RWPE2 (cell line): ENCODE results near the gene SNRPA1.

Experiments used
- ATAC-seq: fragments of 200-7000 bp; cut with Tn5 transposase; 3 replicates; pipeline ENCODE4 v1.9.1; 2021; ENCODE audit warnings: low read depth
- DNase-seq: peaks from one replicate; pipeline ENCODE4 v3.0.0-alpha.2; 2020; ENCODE audit warnings: low spot score
- H3K27ac ChIP-seq: fragments of 450-650 bp; 2 replicates; pipeline ENCODE4 v1.5.1; 2017; ENCODE audit warnings: mild to moderate bottlenecking; ENCODE audit not compliant: poor library complexity, severe bottlenecking
- H3K27me3 ChIP-seq: fragments of 250-450 bp; sonication (Bioruptor Pico); 2 replicates; pipeline ENCODE4 v1.5.1; 2021; ENCODE audit warnings: mild to moderate bottlenecking, moderate library complexity; ENCODE audit not compliant: insufficient read depth, poor library complexity, severe bottlenecking
- H3K36me3 ChIP-seq: fragments of 250-450 bp; sonication (Bioruptor Pico); 2 replicates; pipeline ENCODE4 v1.5.1; 2020; ENCODE audit warnings: low read depth, mild to moderate bottlenecking, moderate library complexity
- H3K4me1 ChIP-seq: fragments of 250-450 bp; sonication (Bioruptor Pico); 2 replicates; pipeline ENCODE4 v1.5.1; 2021; ENCODE audit warnings: mild to moderate bottlenecking, moderate library complexity; ENCODE audit not compliant: insufficient read depth, poor library complexity, severe bottlenecking
- H3K4me3 ChIP-seq: fragments of 250-450 bp; sonication (Bioruptor Pico); 2 replicates; pipeline ENCODE4 v1.5.1; 2021; ENCODE audit warnings: mild to moderate bottlenecking, moderate library complexity; ENCODE audit not compliant: severe bottlenecking
- H3K9me3 ChIP-seq: fragments of 250-450 bp; sonication (Bioruptor Pico); 2 replicates; pipeline ENCODE4 v1.5.1; 2021; ENCODE audit warnings: mild to moderate bottlenecking, moderate library complexity; ENCODE audit not compliant: severe bottlenecking
- TF ChIP-seq, protein P1 (sequence below): fragments of 450-650 bp; IDR thresholded peaks from one replicate; pipeline ENCODE4 v1.5.1; 2017; ENCODE audit warnings: mild to moderate bottlenecking, moderate library complexity; ENCODE audit not compliant: poor library complexity, severe bottlenecking

Gene SNRPA1

DNA sequence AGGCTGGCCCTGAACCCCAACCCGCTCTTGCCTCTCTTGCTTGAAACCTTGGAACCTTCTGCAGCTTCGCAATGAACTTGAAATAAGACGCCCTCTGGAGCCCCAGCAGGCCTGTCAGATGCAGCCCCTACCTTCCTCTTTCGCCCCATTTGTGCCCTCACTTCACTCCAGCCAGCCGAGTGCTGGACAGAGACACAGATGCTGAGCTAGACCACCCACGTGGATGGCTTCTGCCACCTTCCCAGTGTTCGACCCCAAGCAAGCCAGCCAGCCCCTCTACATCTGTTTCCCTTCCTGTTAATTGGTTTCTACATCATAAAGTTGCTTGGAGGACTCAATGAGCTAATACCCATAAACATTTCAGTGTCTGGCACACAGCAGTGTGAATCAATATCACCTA is 23.8 kb upstream of the SNRPA1 start:
- no peak for ATAC-seq
- DNase-seq: peak; percentile 62
- TF ChIP-seq, protein P1, sequence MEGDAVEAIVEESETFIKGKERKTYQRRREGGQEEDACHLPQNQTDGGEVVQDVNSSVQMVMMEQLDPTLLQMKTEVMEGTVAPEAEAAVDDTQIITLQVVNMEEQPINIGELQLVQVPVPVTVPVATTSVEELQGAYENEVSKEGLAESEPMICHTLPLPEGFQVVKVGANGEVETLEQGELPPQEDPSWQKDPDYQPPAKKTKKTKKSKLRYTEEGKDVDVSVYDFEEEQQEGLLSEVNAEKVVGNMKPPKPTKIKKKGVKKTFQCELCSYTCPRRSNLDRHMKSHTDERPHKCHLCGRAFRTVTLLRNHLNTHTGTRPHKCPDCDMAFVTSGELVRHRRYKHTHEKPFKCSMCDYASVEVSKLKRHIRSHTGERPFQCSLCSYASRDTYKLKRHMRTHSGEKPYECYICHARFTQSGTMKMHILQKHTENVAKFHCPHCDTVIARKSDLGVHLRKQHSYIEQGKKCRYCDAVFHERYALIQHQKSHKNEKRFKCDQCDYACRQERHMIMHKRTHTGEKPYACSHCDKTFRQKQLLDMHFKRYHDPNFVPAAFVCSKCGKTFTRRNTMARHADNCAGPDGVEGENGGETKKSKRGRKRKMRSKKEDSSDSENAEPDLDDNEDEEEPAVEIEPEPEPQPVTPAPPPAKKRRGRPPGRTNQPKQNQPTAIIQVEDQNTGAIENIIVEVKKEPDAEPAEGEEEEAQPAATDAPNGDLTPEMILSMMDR: no peak

DNA sequence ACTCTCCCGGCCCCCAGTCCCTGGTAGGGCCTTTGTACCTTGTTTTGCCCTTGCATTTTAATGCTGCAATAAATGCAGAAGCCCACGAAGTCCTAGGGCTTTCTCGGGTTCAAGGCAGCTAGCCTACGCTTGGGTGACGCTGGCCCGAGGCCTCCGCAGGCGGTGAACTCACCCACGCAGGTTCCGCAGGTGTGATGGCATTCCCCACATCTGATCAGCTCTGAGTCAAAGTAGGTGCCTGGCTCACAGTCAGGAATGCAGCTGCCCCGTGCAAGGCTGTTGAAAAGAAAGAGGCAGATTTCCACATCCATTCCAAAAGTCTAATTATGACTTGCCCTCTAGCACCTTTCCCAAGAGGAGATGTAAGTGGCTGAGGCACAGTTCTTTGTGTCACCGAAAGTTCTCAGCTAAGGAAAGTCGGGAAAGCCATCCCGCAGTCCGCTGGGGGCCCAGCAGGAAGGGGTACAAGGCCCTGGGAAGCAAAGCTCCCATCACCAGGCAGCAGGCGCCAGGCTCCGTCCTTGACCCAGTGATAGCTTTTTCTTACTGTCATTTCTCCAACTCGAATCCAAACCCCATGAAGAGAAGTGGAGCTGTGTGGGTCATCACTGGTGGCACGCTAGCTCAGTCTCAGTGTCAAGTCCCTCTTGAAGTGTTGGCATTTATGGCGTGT is 23.2 kb upstream of the SNRPA1 start:
- H3K4me3 ChIP-seq: no peak overlapping the region
- H3K4me1 ChIP-seq: no peaks in the 10 kb centered on the region
- no peaks in the 10 kb centered on the region for H3K9me3 ChIP-seq
- peak; percentile 67 for ATAC-seq
- TF ChIP-seq, protein P1: no peak
- H3K36me3 ChIP-seq: no peaks in the 10 kb centered on the region
- no peaks in the 10 kb centered on the region for H3K27me3 ChIP-seq
- peak; percentile 74 for DNase-seq
- no peak overlapping the region for H3K27ac ChIP-seq

More for the DNA sequence above, 23.8 kb upstream of the SNRPA1 start:
- no peaks in the 10 kb centered on the region for H3K36me3 ChIP-seq
- H3K4me1 ChIP-seq: no peaks in the 10 kb centered on the region
- H3K27me3 ChIP-seq: no peaks in the 10 kb centered on the region
- no peak overlapping the region for H3K27ac ChIP-seq
- no peak overlapping the region for H3K4me3 ChIP-seq
- no peaks in the 10 kb centered on the region for H3K9me3 ChIP-seq

DNA sequence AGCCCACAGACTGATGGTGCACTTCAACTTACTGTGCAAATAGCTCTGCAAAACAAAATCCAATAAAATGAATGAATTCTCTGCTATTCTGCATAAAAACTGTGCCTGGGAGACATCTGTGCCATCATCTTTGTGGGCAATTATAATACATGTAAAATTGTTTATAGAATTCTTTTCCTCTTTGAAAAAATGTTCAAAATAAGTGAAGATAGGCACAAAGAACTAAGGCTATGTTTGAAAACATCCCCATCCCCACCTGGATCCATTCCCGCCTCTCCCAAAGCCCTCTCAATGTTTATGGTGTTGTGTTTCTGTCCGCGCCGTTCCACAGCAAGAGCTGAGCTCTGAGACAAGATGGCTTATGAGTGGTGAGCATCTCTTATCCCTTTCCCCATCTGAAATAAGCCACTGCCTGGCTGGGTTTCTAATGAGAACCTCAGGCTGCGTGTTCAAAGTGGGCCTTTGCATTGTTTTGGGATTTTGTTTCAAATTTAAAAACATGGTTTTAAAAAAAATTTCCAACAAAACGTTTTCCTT is 22.4 kb upstream of the SNRPA1 start:
- DNase-seq (no peak), ATAC-seq (no peak)
- TF ChIP-seq, protein P1: no peak
- Histone ChIP-seq H3K27me3 (no peaks in the 10 kb centered on the region), H3K4me1 (no peaks in the 10 kb centered on the region), H3K4me3 (no peak overlapping the region), H3K27ac (no peak overlapping the region), H3K36me3 (no peaks in the 10 kb centered on the region), H3K9me3 (no peaks in the 10 kb centered on the region)

DNA sequence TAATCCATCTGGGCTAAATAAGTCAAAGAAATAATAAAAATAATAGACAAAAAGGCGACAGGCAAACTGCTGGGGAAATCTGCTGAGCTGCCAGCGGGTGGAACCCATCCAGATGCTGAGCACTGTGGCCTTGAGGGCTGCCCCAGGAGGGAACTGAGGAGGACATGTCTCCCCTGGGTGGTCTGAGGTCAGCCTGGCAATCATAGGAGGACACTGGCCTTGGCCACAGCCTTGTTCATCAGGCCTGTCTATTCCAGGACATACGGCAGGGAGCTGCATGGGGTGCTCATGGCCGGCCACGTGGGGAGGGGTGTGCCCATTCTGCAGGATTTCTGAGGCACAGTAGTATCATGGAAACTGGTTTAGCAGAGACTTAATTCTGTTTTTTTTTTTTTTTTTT is 21.5 kb upstream of the SNRPA1 start:
- ATAC-seq (no peak), DNase-seq (peak; percentile 62)
- no peaks in the 10 kb centered on the region for H3K9me3 ChIP-seq
- no peaks in the 10 kb centered on the region for H3K27me3 ChIP-seq
- no peaks in the 10 kb centered on the region for H3K36me3 ChIP-seq
- no peak overlapping the region for H3K4me3 ChIP-seq
- no peaks in the 10 kb centered on the region for H3K4me1 ChIP-seq
- TF ChIP-seq, protein P1: no peak
- no peak overlapping the region for H3K27ac ChIP-seq

DNA sequence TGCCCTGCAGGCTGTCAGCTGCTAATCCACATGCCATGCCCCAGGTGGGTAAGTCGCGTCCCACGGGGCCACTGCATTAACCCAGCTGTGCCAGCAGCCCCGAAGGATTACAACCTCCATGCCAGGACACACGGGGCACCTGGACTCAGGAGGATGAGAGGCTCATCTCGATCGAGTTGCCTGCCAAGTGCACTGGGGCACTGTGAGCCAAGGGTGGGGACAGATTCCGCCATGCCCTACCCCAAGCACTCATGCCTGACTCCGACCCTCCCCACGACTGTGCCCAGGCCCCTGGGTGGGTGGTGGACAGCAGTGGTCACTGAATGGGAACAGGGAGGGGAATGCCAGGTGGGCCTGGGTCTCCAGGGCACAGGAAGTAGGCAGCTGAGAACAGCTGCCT is 20.7 kb upstream of the SNRPA1 start:
- TF ChIP-seq, protein P1: no peak
- Histone ChIP-seq H3K36me3 (no peaks in the 10 kb centered on the region), H3K27ac (no peak overlapping the region), H3K27me3 (no peaks in the 10 kb centered on the region), H3K4me3 (no peak overlapping the region), H3K9me3 (no peaks in the 10 kb centered on the region), H3K4me1 (no peaks in the 10 kb centered on the region)
- DNase-seq (peak; percentile 68), ATAC-seq (no peak)
